CD4-positive, alpha-beta T cell treated with Interleukin-6 for 4 hours (primary cell): Measurements from ENCODE around the gene GLS.

Experiments used
- DNase-seq: peaks from one replicate; pipeline ENCODE4 v3.0.0-alpha.2; 2020; ENCODE audit warnings: mixed read lengths

Gene GLS

GRCh38 chr2:190997526-190998113, 117.0 kb downstream of the GLS start:
- no peak for DNase-seq

- DNase-seq = no peak
Observed at GRCh38 chr2:190999058-190999457, 118.4 kb downstream of the GLS start.

- DNase-seq = no peak
Observed at GRCh38 chr2:190999949-191000665, 119.5 kb downstream of the GLS start.

- no peak for DNase-seq
Observed at GRCh38 chr2:191001032-191001431, 120.4 kb downstream of the GLS start.

GRCh38 chr2:191001624-191002023, 121.0 kb downstream of the GLS start:
- no peak for DNase-seq

GRCh38 chr2:191003405-191004309, 123.0 kb downstream of the GLS start:
- no peak for DNase-seq

GRCh38 chr2:191006297-191006696, 125.7 kb downstream of the GLS start:
- no peak for DNase-seq

- DNase-seq = no peak
Observed at GRCh38 chr2:191006997-191007783, 126.6 kb downstream of the GLS start.

- no peak for DNase-seq
Observed at GRCh38 chr2:191008286-191008685, 127.7 kb downstream of the GLS start.

- DNase-seq = no peak
Observed at GRCh38 chr2:191009541-191010374, 129.1 kb downstream of the GLS start.

- DNase-seq = peak; percentile 34
Observed at GRCh38 chr2:191010887-191011885, 130.6 kb downstream of the GLS start.

- DNase-seq = no peak
Observed at GRCh38 chr2:191012346-191012745, 131.7 kb downstream of the GLS start.

GRCh38 chr2:191012845-191013681, 132.4 kb downstream of the GLS start:
- peak; percentile 24 for DNase-seq

GRCh38 chr2:191013682-191013931, 133.0 kb downstream of the GLS start:
- DNase-seq = no peak

- DNase-seq = peak; percentile 94
Observed at GRCh38 chr2:191013932-191014652, 133.5 kb downstream of the GLS start, which contains the start of gene STAT1. STAT1 (minus strand) TSS chr2:191014171; CDS start chr2:191010003, 4,168 bp downstream.

- peak; percentile 20 for DNase-seq
Observed at GRCh38 chr2:191014653-191015020, 134.0 kb downstream of the GLS start.
